ENCODE results near the gene SIGLEC8.

GRCh38 chr19:51415187-51415586 lies 43.1 kb downstream of the SIGLEC8 start:
- TF ChIP-seq NFRKB (IDR thresholded peaks at IDR 0.05) = no peak
- no peak for TF ChIP-seq FOXK2 (IDR thresholded peaks at IDR 0.05)
- no peak for TF ChIP-seq TARDBP (IDR thresholded peaks at IDR 0.05)
- no peak for TF ChIP-seq ARNT (IDR thresholded peaks at IDR 0.05)
- no peak for TF ChIP-seq HDGF (IDR thresholded peaks at IDR 0.05; ENCODE audit: borderline replicate concordance)
- no peak for TF ChIP-seq SP1 (IDR thresholded peaks at IDR 0.05)
- TF ChIP-seq PKNOX1 (IDR thresholded peaks at IDR 0.05) = no peak
